ENCODE results near the gene SLIT3. TPM values are rescaled to one million over a fixed set of nuclear protein-coding genes. Genes with fewer than 3 reads are reported as not detected.

The SLIT3 gene
- total and polyA plus RNA-seq, 9 of the 15 experiments (the other 6 are each of a cell fraction or from before 2014, with no cell fraction given) = 0.01 to 0.04 TPM; not detected in 7

DNA sequence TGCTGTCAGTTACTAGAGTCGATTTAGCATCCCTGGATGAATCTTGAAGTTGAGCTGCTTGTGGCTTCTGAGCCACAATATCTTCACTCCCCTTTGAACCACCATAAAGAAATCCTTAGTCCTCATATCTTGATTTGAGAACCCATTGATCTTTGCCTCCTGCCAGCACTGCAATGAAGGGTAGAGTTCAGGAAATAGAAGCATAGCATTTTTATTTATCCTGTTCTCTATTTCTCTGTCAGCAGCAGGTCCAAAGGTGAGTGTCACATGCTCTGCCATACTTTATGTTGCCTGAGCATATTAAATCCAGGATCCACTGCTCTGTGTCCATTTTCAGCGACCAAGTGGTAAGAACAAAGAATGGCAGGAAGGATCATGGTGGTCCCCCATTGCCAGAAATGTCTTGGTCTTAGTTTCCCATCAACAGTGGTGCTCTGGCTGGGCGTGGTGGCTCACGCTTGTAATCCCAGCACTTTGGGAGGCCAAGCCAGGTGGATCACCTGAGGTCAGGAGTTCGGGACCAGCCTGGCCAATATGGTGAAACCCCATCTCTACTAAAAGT, 641.6 kb downstream of the SLIT3 start:
- H3K9ac ChIP-seq (ENCODE audit: insufficient read depth in 1 of 2, low read depth in 2 of 2, low read length in 2 of 2) = no peak overlapping the region
- ATAC-seq = no peak
- no peak for TF ChIP-seq SAFB (IDR thresholded peaks at IDR 0.05; ENCODE audit: borderline replicate concordance, low read depth, low read length)
- no peak for TF ChIP-seq ZNF212 (CRISPR knock-in tag; IDR thresholded peaks at IDR 0.05)
- H2AFZ ChIP-seq (ENCODE audit: low read depth, low read length) = no peak overlapping the region
- CTCF ChIA-PET (ENCODE audit: low intra/inter-chr PET ratio) = no interaction called here
- no peak overlapping the region for H3K27ac ChIP-seq (ENCODE audit: extremely low read depth, low read depth, low read length)
- WGBS (ENCODE audit: insufficient coverage, low coverage, missing lambda C conversion rate) = 1% methylated on average over 5 of the region's 5 CpGs
- no peak for FAIRE-seq
- H3K9me1 ChIP-seq (ENCODE audit: control insufficient read depth, insufficient read depth, low read length) = no peaks in the 10 kb centered on the region
- H3K4me2 ChIP-seq (ENCODE audit: insufficient read depth, low read length) = no peak overlapping the region
- POLR2A ChIA-PET = no interaction called here
- no peak for DNase-seq (ENCODE audit: extremely low read depth in 1 of 4, low spot score in 3 of 4)
- intact Hi-C loops (cut with micrococcal nuclease) = no loop called here
- BruUV-seq (replicated peaks) = no TSS peak
- H3K79me2 ChIP-seq (ENCODE audit: control insufficient read depth, insufficient read depth, low read length) = no peaks in the 10 kb centered on the region
- in situ Hi-C loops (cut with MboI) = loop anchor here (25.0 kb wide), 1 partner anchor 397 kb away; no protein-coding TSS in a partner anchor
- H4K20me1 ChIP-seq (replicated peaks; ENCODE audit: control insufficient read depth, insufficient read depth, low read length) = no peaks in the 10 kb centered on the region
- no peaks in the 10 kb centered on the region for H3K36me3 ChIP-seq (ENCODE audit: control insufficient read depth, insufficient read depth, low read length)
- H3K4me1 ChIP-seq (replicated peaks in 1 of 2; ENCODE audit: control insufficient read depth in 2 of 2, insufficient read depth in 2 of 2, low read length in 2 of 2) = peaks cover 0 to 18% of the 10 kb centered on the region in 2 experiments; a peak in 2 of 5 replicates
- H3K4me3 ChIP-seq = no peak overlapping the region
- H3K27me3 ChIP-seq (ENCODE audit: control insufficient read depth in 2 of 2, insufficient read depth in 2 of 2, low read length in 2 of 2) = no peaks in the 10 kb centered on the region; a peak in 1 of 5 replicates
- H3K9me3 ChIP-seq (replicated peaks; ENCODE audit: control insufficient read depth, insufficient read depth, low read depth, low read length) = no peaks in the 10 kb centered on the region

DNA sequence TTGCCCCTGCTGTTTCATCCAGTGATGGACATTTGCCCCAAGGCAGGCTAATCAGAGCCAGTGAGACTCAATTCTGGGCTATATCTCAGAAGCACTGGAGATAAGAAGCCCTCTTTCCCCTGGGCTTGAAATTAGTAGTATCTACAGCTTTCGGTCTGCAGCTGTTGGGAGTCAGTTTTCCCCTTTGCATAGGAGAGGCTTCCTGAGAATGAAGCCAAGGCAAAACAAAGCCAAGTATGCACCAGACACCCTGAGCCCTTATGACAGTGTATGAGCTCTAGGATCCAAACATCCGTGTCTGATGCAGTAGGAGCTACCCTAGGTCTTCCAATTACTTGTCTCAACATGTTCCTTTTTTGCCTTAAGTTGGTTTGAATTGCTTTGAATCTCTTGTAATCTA, 642.5 kb downstream of the SLIT3 start:
- Histone ChIP-seq H4K20me1 (replicated peaks; ENCODE audit: control insufficient read depth, insufficient read depth, low read length) (no peaks in the 10 kb centered on the region), H3K79me2 (ENCODE audit: control insufficient read depth, insufficient read depth, low read length) (no peaks in the 10 kb centered on the region), H3K27me3 (ENCODE audit: control insufficient read depth in 2 of 2, insufficient read depth in 2 of 2, low read length in 2 of 2) (no peaks in the 10 kb centered on the region; a peak in 1 of 5 replicates), H3K4me3 (no peak overlapping the region), H3K9ac (ENCODE audit: insufficient read depth in 1 of 2, low read depth in 2 of 2, low read length in 2 of 2) (no peak overlapping the region), H3K4me2 (ENCODE audit: insufficient read depth, low read length) (no peak overlapping the region), H3K4me1 (replicated peaks in 1 of 2; ENCODE audit: control insufficient read depth in 2 of 2, insufficient read depth in 2 of 2, low read length in 2 of 2) (peaks cover 0 to 23% of the 10 kb centered on the region in 2 experiments; a peak in 2 of 5 replicates), H3K9me1 (ENCODE audit: control insufficient read depth, insufficient read depth, low read length) (no peaks in the 10 kb centered on the region), H3K9me3 (replicated peaks; ENCODE audit: control insufficient read depth, insufficient read depth, low read depth, low read length) (no peaks in the 10 kb centered on the region), H2AFZ (ENCODE audit: low read depth, low read length) (no peak overlapping the region), H3K27ac (ENCODE audit: extremely low read depth, low read depth, low read length) (no peak overlapping the region), H3K36me3 (ENCODE audit: control insufficient read depth, insufficient read depth, low read length) (no peaks in the 10 kb centered on the region)
- no TSS peak for BruUV-seq (replicated peaks)
- no peak for ATAC-seq
- ChIA-PET POLR2A (no interaction called here), CTCF (ENCODE audit: low intra/inter-chr PET ratio) (no interaction called here)
- in situ Hi-C loops (cut with MboI) (loop anchor here (25.0 kb wide), 1 partner anchor 396 kb away; no protein-coding TSS in a partner anchor), intact Hi-C loops (cut with micrococcal nuclease) (no loop called here)
- 0% methylated on average over 2 of the region's 2 CpGs for WGBS (ENCODE audit: insufficient coverage, low coverage, missing lambda C conversion rate)
- DNase-seq (ENCODE audit: extremely low read depth in 1 of 4, low spot score in 3 of 4) = no peak
- no peak for FAIRE-seq
- TF ChIP-seq KHSRP (IDR thresholded peaks at IDR 0.05) (no peak), CBX3 (IDR thresholded peaks at IDR 0.05; ENCODE audit: borderline replicate concordance in 1 of 2, low read length in 2 of 2) (no peak), CBFA2T3 (IDR thresholded peaks at IDR 0.05) (no peak), XRCC4 (IDR thresholded peaks at IDR 0.05; ENCODE audit: extremely low read depth, insufficient read depth, insufficient read length) (no peak), CTBP1 (IDR thresholded peaks at IDR 0.05; ENCODE audit: borderline replicate concordance) (no peak), DMBX1 (CRISPR knock-in tag; IDR thresholded peaks at IDR 0.05; ENCODE audit: borderline replicate concordance) (no peak)
- TF ChIP-seq, protein P1, sequence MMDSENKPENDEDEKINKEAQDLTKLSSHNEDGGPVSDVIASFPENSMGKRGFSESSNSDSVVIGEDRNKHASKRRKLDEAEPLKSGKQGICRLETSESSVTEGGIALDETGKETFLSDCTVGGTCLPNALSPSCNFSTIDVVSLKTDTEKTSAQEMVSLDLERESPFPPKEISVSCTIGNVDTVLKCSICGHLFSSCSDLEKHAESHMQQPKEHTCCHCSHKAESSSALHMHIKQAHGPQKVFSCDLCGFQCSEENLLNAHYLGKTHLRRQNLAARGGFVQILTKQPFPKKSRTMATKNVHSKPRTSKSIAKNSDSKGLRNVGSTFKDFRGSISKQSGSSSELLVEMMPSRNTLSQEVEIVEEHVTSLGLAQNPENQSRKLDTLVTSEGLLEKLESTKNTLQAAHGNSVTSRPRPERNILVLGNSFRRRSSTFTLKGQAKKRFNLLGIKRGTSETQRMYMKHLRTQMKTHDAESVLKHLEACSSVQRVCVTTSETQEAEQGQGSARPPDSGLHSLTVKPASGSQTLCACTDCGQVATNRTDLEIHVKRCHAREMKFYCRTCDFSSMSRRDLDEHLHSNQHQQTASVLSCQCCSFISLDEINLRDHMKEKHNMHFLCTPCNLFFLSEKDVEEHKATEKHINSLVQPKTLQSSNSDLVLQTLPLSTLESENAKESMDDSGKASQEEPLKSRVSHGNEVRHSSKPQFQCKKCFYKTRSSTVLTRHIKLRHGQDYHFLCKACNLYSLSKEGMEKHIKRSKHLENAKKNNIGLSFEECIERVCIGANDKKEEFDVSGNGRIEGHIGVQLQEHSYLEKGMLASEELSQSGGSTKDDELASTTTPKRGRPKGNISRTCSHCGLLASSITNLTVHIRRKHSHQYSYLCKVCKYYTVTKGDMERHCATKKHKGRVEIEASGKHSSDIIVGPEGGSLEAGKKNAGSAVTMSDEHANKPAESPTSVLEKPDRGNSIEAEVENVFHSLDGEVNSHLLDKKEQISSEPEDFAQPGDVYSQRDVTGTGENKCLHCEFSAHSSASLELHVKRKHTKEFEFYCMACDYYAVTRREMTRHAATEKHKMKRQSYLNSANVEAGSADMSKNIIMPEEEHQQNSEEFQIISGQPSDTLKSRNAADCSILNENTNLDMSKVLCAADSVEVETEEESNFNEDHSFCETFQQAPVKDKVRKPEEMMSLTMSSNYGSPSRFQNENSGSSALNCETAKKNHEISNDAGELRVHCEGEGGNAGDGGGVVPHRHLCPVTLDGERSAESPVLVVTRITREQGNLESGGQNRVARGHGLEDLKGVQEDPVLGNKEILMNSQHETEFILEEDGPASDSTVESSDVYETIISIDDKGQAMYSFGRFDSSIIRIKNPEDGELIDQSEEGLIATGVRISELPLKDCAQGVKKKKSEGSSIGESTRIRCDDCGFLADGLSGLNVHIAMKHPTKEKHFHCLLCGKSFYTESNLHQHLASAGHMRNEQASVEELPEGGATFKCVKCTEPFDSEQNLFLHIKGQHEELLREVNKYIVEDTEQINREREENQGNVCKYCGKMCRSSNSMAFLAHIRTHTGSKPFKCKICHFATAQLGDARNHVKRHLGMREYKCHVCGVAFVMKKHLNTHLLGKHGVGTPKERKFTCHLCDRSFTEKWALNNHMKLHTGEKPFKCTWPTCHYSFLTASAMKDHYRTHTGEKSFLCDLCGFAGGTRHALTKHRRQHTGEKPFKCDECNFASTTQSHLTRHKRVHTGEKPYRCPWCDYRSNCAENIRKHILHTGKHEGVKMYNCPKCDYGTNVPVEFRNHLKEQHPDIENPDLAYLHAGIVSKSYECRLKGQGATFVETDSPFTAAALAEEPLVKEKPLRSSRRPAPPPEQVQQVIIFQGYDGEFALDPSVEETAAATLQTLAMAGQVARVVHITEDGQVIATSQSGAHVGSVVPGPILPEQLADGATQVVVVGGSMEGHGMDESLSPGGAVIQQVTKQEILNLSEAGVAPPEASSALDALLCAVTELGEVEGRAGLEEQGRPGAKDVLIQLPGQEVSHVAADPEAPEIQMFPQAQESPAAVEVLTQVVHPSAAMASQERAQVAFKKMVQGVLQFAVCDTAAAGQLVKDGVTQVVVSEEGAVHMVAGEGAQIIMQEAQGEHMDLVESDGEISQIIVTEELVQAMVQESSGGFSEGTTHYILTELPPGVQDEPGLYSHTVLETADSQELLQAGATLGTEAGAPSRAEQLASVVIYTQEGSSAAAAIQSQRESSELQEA (IDR thresholded peaks at IDR 0.05; ENCODE audit: low read depth) = no peak
